Stimulated activated CD8-positive, alpha-beta memory T cell treated with anti-CD3 and anti-CD28 coated beads, Interleukin-12 subunit alpha, Interleukin-12 subunit beta, amount 100 ng/mL, for 24 hours (primary cell): ENCODE data around the gene UNC93B1.

ENCODE experiments used
- DNase-seq: peaks from one replicate; pipeline ENCODE4 v3.0.0-alpha.2; 2020; ENCODE audit errors: extremely low read depth

Gene UNC93B1

GRCh38 chr11:68022531-68022930 is 18.6 kb upstream of the UNC93B1 start:
- DNase-seq, result no peak

- no peak for DNase-seq
Observed at GRCh38 chr11:68021167-68021787, 17.4 kb upstream of the UNC93B1 start.

- DNase-seq, result no peak
Observed at GRCh38 chr11:68020575-68020974, 16.7 kb upstream of the UNC93B1 start.

GRCh38 chr11:68019486-68019885 is 15.6 kb upstream of the UNC93B1 start:
- no peak for DNase-seq

- DNase-seq, result no peak
Observed at GRCh38 chr11:68018730-68019190, 14.9 kb upstream of the UNC93B1 start.

- DNase-seq, result no peak
Observed at GRCh38 chr11:68017980-68018729, 14.3 kb upstream of the UNC93B1 start.

DNA sequence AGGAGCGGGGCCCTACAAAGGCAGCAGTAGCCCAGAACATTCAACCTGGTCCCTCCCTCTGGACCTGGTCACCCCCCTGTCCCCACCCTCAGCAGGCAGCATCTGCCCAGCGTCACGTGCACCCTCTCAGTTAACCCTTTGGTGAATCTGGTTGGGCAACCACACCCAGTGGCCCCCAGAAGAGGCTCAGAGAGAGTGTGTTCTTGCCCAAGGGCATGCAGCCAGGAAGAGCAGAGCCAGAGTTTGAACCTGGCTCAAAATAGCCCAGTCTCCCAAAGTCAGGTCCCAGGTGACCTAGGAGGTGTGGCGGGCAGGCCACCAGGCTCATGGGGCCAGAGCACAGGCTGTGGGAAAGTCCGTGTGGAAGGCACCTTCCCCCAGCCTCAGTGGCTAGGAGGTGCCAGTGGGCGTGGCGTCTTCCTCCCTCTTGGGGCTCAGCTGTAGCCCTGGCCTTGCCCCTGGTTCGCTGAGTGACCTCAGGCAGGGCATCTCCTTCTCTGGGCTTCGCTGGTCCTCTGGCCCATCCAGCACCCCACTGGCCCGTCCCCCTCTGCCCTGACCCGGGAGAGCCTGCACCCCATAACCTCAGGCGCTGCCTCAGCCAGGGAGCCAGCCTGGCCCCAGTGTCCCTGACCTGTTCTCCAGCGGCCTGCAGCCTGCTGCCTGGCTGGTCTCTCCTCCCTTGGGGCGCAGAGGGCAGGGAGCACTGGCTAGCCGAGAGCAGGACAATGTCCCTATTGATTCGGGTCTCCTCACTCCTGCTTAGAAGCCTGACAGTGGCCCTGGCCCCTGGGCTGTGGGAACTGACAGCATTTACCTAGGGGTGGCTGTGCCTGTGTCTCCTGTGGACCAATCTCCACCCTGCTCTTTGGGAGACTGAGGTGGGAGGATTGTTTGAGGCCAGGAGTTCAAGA is 13.3 kb upstream of the UNC93B1 start:
- DNase-seq, result no peak

GRCh38 chr11:68016161-68016903 is 12.4 kb upstream of the UNC93B1 start:
- DNase-seq, result no peak

DNA sequence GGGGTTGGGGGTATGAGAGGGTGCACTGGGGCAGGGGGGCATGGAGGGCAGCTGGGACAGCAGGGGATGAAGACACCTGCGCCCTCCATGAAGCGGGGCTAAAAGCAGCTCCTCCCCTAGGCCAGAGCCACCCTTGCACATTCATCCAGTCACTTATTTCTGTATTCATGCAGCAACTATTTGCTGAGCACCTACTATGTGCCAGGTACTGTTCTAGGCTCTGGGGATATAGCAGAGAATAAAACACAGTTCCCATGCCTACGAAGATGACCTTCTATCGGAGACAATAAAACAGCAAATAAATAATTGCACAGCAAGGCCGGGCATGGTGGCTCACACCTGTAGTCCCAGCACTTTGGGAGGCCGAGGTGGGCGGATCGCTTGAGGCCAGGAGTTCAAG is 11.6 kb upstream of the UNC93B1 start:
- no peak for DNase-seq

GRCh38 chr11:68014947-68015447 is 11.1 kb upstream of the UNC93B1 start:
- no peak for DNase-seq

DNA sequence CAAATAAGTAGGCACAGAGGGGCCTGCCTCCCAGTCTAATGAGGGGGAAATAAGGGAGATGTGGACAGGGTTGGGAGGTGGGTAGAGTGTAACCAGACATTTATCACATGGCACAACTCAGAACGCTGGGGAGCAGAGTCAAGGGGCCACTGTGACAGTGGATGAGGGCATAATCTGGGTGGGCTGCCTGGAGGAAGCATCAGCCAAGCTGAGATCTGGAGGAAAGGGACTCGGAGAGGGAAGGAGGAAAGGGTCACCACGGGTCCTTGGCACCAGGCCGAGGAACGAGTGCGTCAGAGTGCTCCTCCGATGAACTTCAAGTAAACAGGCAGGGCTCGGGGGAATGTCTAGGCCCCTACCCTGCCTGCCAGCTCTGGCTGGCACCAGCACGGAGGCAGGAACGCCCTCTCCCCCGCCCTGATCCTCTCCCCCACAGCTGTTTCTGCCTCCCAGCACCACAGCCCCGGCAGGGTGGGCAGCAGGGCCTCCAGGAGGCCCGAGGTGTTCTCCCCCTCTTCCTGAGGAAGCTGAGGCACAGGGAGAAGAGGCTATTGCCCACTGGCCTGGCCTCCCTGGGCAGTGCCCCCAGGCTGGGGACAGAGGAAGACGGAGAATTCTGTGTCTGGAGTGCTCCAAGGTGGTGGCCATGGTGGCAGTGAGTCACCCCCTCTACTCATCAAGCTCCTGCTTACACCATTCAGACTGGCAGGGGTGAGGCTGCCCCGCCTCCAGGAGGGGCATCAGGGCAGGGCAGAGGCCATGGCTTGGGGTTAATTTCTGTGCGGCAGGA is 10.5 kb upstream of the UNC93B1 start:
- no peak for DNase-seq

- DNase-seq, result no peak
Observed at GRCh38 chr11:68013611-68014156, 9.8 kb upstream of the UNC93B1 start.

GRCh38 chr11:68012843-68013610 is 9.1 kb upstream of the UNC93B1 start:
- DNase-seq, result no peak

GRCh38 chr11:68012044-68012842 is 8.3 kb upstream of the UNC93B1 start:
- no peak for DNase-seq

DNA sequence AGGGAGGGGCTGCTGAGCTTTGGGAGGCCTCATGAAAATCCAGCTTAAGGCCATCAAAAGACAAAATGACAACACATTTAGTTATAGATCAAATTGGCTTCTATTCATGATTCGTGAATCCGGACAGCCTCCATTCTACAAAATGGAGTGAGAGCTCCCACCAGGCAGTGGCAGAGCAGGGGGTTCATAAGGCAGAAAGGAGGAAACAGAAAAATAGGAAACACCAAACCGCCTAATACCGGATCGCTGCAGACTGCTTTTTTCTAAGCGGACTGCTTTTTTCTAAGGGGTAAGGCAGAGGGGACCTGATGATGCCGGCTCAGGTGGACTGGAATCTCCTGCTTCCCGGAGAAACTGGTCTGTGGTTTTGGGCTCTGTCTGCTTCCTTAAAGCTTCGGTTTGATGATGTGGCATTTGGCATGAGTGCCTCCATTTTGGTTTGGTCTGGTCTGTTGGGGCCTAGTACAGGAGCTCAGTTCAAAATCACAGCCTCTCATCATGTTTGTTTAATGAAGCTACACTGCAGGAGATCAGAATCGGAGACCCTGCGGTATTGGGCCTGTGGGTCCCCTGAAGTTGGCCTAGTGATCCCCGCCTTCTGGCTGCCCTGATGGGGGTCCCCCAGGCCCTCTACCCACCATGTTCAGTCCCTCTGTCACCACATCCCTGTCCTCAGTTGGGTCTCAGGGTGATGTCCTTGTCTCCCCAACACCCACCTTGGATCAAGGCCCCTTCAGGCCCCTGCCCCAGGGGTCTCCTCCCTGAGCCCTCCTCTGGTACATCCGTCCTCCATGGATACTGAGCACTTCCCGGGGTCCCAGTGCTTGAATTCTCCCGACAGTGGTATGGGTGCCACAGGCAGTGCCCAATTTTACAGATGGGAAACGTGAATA is 7.4 kb upstream of the UNC93B1 start:
- DNase-seq, result no peak

DNA sequence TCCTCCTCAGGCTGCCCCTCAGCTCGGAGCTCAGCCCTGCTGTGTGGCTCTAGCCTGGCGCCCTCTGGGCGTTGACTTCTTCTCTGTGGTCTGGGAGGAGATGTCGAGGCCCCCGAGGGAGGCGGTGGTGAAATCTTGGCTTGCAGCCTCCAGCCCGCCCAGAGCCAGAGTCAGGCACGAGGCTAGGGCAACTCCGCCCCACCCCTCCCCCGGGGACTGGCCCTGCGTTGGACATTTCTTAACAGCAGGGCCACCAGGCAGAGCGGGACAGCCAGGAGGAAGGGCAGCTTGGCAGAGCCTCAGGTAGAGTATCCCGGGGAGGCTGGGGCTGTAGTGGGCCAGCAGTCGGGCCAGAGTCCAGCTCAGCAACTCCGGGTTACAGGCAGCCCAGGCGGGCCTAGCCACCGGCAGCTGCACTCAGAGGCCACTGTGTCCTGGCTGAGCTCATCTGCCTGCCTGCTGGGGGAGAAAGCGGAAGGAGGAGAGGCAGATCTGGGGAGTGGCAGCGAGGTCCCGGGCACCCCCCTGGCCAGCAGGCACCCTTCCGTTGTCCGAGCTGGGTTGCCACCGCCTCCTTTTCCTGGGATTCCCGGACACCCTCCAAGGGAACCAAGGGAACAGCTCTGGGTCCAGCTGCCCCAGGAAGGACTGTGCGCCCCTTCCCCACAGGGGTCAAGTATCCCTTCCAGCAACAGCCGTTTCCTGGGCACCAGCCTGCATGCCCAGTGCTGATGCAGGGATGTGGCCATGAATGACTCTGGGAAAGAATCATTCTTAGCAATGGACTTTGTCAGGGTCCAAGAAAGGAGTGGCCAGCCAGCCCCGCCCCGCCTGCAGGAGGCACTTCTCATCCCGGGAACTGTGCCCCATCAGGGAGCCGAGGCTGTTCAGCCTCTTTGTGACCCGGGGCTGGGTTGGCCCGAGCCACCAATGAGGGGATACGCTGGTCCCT is 6.5 kb upstream of the UNC93B1 start, which contains the start of gene ALDH3B1:
Gene ALDH3B1 (plus strand): TSS at position 238 of the 952 bp plus-strand sequence. CDS start 4,971 bp downstream, outside the sequence.
- no peak for DNase-seq
